HG03565 (cell line): ENCODE results near the gene THRB.

Experiments used
- ATAC-seq: cut with Tn5 transposase; IDR thresholded peaks from one replicate; pipeline ENCODE4 v1.9.1; 2021; ENCODE audit warnings: mild to moderate bottlenecking, moderate library complexity; ENCODE audit not compliant: unreplicated experiment

Gene THRB

GRCh38 chr3:24278543-24278942 lies 216.1 kb downstream of the THRB start:
- no peak for ATAC-seq

DNA sequence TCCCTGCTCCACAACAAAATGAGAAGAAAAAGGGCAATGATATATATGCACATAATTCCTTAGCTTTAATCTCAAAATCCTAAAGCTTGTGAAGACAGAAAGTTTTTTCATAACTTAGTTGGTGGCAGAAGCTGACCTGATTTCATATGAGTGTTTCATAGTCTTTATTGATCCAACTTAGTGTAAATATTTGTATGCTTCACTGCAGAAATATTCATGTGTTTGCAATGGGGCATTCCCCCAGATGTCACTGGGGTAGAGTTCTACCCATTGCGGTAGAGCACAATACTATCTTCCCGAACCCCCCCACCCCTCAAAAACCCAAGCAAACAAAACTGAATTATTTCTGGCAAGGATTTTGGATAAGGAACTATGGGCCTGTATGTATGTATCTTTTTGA lies 221.2 kb downstream of the THRB start:
- no peak for ATAC-seq

GRCh38 chr3:24272875-24273274 lies 221.8 kb downstream of the THRB start:
- ATAC-seq, result no peak

- no peak for ATAC-seq
These were observed 222.2 kb downstream of the THRB start for GRCh38 chr3:24272408-24272807.

DNA sequence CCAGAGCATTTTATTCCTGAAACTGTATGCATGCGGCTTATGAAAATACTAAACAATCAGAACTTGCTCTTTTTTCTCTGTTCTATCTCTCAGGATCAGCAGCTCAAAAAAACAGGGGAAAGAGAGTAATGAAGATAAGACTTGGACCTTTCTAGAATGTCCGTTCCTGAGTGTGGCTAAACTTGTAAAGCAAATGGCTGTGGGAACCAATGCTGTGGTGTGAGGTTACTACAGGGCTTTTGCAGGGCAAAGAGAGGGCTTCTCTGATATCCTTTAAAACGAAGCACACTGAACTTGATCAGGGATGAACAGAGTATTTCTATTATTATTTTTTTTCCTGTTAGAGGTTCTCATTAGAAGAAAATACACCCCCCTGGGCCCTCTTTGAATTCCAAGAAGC lies 223.4 kb downstream of the THRB start:
- no peak for ATAC-seq

DNA sequence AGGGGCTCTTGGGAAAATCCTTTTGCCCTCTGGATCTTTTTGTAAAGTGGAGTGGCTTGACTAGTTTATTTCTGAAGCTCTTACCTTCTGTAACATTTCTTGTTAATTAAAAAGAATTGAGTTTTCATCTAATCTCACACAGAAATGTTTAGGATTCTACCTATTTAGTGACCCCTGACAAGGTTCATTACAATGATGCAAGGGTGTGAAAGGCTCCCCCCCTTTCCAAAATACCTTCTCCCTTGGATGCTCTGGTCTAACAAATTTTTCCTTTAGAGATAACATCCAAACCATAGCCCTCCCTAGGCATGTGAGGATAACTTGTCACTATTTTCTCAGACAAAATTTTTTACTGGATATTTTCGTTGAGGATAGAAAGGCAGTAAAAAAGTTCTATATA lies 223.9 kb downstream of the THRB start:
- ATAC-seq, result no peak

GRCh38 chr3:24270204-24270691 lies 224.4 kb downstream of the THRB start:
- ATAC-seq, result no peak

DNA sequence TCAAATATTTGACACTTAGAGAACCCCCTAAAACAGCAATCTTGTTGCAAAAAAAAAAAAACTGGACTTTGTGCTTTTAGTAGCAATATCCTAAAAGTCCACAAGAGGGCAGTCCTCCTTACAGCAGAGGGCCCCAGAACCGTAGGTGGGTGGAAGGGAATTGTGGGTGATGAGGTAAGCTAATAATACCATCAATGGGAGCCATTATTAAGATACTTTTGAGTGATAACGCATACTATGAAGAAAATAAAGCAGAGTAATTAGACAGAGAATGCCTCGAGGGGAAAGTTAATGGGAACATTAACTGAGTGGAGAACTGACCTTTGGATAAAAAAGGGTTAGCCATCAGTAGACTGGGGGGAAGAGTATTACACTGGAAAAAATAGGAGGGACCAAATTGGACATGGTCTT lies 229.9 kb downstream of the THRB start:
- peak; percentile 91 for ATAC-seq

DNA sequence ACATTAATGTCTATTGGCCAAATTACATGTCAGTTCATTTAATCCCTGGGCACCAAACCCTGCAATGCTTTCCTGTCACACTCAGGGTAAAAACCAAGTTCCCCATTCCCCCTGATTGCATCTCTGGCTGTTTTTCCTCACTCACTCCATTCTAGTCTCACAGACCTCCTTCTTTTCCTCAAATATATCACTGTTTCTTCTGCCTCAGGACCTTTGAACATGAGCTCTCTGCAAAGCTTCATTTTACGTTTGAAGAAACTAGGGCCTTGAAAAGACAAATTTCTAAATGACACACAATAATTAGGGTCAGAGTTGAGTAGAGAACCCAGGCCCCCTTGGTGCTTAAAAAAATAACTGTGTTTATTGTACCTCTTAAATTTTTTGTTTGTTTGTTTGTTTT lies 230.6 kb downstream of the THRB start:
- ATAC-seq, result no peak

- no peak for ATAC-seq
These were observed 231.5 kb downstream of the THRB start for GRCh38 chr3:24263069-24263668.

GRCh38 chr3:24261521-24261920 lies 233.1 kb downstream of the THRB start:
- ATAC-seq, result no peak

- no peak for ATAC-seq
These were observed 234.6 kb downstream of the THRB start for GRCh38 chr3:24259901-24260512.

DNA sequence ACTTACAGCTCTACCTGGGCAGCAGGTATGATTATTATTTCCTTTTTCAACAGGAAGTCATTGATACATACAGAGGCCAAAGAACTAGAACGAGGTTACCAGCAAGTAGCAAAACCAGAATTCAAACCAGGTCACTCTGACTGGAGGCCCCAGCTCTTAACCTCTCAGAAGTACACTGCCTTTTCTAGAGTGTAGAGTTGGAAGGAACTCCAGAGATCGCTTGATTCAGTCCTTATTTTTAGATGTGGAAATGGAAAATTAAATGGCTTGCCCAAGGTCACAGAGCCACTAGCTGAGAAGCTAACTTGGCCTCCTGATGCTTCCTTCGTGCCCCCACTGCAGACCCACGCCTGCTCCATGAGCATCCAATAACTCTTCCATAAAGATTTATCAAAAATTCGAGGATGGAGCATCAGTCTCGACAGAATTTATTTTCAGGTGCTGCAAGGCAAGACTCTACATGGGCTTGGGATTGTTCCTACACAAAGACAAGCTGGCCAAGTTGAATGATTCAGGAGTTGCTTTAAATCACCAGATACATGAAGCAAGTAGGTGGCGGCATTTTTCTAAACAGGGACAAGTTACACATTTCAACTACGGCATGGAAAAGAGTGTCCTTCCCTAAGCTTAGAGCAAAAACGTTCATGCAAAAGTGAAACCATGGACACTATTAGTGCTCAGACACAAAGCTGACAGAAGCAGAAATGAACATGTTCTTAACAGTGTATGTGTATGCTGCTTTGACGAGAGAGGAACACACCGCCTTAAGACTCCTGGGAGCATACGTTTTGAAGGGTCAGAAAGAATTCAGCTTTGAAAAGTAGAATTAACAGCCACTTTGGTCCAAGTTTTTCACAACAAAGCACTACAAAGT lies 235.7 kb downstream of the THRB start:
- no peak for ATAC-seq

GRCh38 chr3:24258260-24258659 lies 236.4 kb downstream of the THRB start:
- ATAC-seq, result no peak

DNA sequence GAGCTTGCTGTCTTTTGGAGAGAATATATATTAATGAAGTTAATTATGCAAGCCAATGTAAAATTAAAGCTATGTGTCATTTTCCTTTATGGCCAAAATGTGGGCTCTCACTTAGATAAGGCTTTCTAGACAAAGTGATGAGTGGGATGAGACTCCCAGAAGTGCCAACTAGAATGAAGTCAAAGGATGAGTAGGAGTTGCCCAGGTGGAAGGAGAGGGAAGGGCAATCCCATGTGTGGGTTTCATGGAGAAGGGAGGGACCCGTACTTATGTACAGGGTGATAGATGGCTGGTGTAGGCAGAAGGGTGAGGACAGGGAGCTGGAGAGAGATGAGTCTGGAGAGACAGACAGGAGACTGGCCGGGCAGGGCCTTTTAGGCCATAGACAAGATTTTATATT lies 239.2 kb downstream of the THRB start:
- no peak for ATAC-seq

GRCh38 chr3:24254649-24255048 lies 240.0 kb downstream of the THRB start:
- ATAC-seq, result no peak

DNA sequence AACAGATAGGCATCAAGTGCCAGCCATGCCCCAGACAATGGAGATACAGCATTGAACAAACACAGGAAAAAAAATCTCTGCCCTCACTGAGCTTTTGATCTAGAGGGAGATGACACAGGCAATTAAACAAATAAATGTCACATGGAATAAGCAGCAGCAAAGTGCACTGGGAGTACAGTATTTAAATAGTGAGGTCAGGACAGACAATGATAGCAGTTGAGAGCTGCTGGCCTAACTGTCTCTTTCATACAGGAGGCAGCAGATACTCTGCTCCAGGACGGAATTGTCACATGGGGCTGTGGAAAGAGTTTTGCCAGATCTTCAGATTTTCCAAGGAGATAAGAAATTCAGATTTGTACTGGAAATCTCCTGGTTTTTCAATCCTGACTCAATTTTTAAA lies 241.3 kb downstream of the THRB start:
- no peak for ATAC-seq

DNA sequence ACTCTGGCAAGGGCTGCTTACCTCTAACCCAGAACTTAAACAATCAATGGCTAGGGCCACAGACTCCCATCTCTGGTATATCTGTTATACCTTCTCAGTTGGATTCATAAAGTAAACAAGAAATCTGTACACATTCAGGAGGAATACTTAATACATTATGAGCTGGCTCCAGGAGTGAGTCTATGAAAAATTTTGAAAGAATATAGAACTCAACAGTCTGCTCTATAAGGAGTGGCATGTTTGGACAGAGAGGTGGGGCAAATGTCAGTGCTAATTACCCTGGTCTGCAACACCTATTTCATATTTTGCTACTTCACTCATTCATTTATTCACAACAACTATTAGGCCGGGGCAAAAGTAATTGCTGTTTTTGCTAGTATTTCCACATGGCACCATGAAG lies 245.1 kb downstream of the THRB start:
- no peak for ATAC-seq

DNA sequence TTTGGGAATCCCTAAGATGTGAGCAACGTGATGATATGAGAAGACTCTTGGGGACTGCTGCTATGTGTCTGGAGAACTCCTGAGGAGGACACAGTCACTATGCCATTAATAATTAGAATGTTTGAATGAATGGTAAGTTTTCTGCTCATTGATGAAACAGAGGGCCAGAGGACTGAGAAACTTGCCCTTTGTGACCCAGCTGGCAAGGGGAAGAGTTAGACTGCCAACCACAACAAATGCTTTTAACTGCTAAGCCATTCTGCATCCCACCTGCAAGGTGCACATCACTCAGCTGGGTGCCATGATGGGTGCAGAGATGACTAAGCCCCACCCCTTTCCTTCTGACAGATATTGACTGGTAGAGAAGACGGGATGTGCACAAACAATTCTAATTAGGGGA lies 249.6 kb downstream of the THRB start:
- ATAC-seq, result no peak

DNA sequence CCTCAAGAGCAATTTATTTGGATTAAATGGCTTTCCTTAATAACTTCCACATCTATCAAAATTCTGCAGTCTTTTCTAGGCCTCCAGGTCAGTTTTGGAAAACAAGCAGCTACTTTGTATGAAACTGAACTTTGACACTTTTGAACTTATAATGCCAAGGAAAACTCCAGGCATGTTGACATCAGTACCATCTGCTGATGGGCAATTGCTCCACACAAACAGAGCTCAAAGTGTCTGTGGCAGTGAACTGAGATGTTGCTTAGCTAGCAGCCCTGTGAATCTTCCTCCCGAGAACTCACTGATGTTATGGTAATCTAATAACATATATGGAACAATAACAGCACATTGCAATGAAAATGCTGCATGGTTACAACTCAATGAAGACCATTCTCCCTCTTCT lies 250.2 kb downstream of the THRB start:
- no peak for ATAC-seq

- no peak for ATAC-seq
These were observed 252.5 kb downstream of the THRB start for GRCh38 chr3:24242012-24242698.
